Measurements from ENCODE around the gene SELL. TPM values are rescaled to one million over a fixed set of nuclear protein-coding genes. Genes with fewer than 3 reads are reported as not detected.

The SELL gene
- total and polyA plus RNA-seq, 2 of the 4 experiments (the other 2 are of a cell fraction) = not detected

DNA sequence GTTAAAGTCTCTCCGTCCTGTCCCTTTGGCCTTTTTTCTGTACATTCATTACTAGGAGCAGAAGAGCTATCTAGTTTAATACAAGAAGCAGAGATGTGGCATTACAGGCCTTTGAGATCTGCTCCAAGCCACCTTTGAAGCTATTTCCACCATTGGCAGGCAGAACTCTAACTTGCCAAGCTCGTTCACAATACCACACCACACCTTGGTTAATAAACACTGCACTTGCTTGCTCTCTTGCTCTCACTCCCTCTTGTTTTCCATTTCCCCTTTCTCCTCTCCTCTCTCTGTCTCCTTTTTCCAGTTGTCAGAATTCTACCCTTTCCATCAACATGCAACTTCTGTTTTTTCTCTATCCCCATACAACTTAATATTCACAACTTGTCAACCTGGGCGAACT, 15.4 kb upstream of the SELL start:
- Histone ChIP-seq H2AFZ (replicated peaks; ENCODE audit: low read length, poor library complexity) (no peak overlapping the region), H2BK15ac (ENCODE audit: low read depth, low read length) (no peak overlapping the region), H2AK5ac (ENCODE audit: low read depth, low read length) (no peak overlapping the region), H3K4ac (ENCODE audit: low read depth, low read length) (no peak overlapping the region), H3K4me3 (ENCODE audit: insufficient read depth, low read depth, low read length) (no peak overlapping the region), H2AK9ac (replicated peaks; ENCODE audit: low read depth, low read length, poor library complexity) (no peak overlapping the region), H3K4me2 (ENCODE audit: low read depth, low read length) (no peak overlapping the region), H3K23ac (ENCODE audit: low read depth, low read length) (no peak overlapping the region), H3K27ac (ENCODE audit: insufficient read depth, low read length) (no peak overlapping the region), H4K91ac (ENCODE audit: insufficient read depth, low read depth, low read length) (no peak overlapping the region), H2BK20ac (ENCODE audit: low read depth, low read length) (no peak overlapping the region), H3K4me1 (ENCODE audit: control insufficient read depth, insufficient read depth, low read length) (no peaks in the 10 kb centered on the region), H2BK5ac (ENCODE audit: low read depth, low read length, poor library complexity, severe bottlenecking) (no peak overlapping the region), H3K27me3 (ENCODE audit: control insufficient read depth, insufficient read depth, low read length) (peaks cover 2% of the 10 kb centered on the region), H4K8ac (ENCODE audit: low read depth in 2 of 2, low read length in 2 of 2) (no peak overlapping the region), H3K56ac (ENCODE audit: extremely low read depth, insufficient read depth, low read length) (no peak overlapping the region), H3K14ac (replicated peaks; ENCODE audit: low read depth, low read length) (no peak overlapping the region), H3K9me3 (ENCODE audit: control insufficient read depth, insufficient read depth, low read length) (no peaks in the 10 kb centered on the region), H3K79me1 (ENCODE audit: low read depth in 1 of 2, low read length in 2 of 2) (no peaks in the 10 kb centered on the region), H4K5ac (ENCODE audit: low read depth, low read length) (no peak overlapping the region), H3K9ac (ENCODE audit: low read depth, low read length) (no peak overlapping the region), H4K20me1 (ENCODE audit: insufficient read depth, low read length) (no peaks in the 10 kb centered on the region), H3K9me1 (ENCODE audit: insufficient read depth, low read length) (no peaks in the 10 kb centered on the region), H3K18ac (ENCODE audit: low read depth, low read length) (no peak overlapping the region), H2BK120ac (ENCODE audit: low read depth, low read length) (no peak overlapping the region), H3K36me3 (ENCODE audit: control insufficient read depth, insufficient read depth, low read length) (no peaks in the 10 kb centered on the region)
- no TSS peak for BruUV-seq (replicated peaks)
- in situ Hi-C loops (cut with MboI; ENCODE audit: low sequenced_read_pairs) (no loop called here), dilution Hi-C loops (cut with HindIII; ENCODE audit: low sequenced_read_pairs, unreplicated experiment) (no loop called here), intact Hi-C loops (cut with micrococcal nuclease) (no loop called here)
- no peak for ATAC-seq (ENCODE audit: low read depth)
- CTCF ChIA-PET = no interaction called here
- POLR2A ChIA-PET (ENCODE audit: unreplicated experiment) = no interaction called here
- TF ChIP-seq BHLHE40 (IDR thresholded peaks at IDR 0.05; ENCODE audit: low read depth, low read length) (no peak), RCOR1 (IDR thresholded peaks at IDR 0.05; ENCODE audit: insufficient replicate concordance, low read length) (no peak), MAZ (IDR thresholded peaks at IDR 0.05; ENCODE audit: borderline replicate concordance, low read depth, low read length) (no peak), RFX5 (IDR thresholded peaks at IDR 0.05; ENCODE audit: low read depth, low read length) (no peak), MXI1 (IDR thresholded peaks at IDR 0.05; ENCODE audit: borderline replicate concordance, low read depth, low read length) (no peak), NFE2L2 (IDR thresholded peaks at IDR 0.05; ENCODE audit: low read depth, low read length) (no peak), CHD1 (IDR thresholded peaks at IDR 0.05; ENCODE audit: low read depth, low read length) (no peak), POLR2A (IDR thresholded peaks at IDR 0.05; ENCODE audit: low read depth, low read length) (no peak), FOS (IDR thresholded peaks at IDR 0.05; ENCODE audit: low read depth, low read length) (no peak), MAFK (IDR thresholded peaks at IDR 0.05; ENCODE audit: low read depth, low read length) (no peak), SMC3 (IDR thresholded peaks at IDR 0.05; ENCODE audit: low read depth, low read length) (no peak), RAD21 (IDR thresholded peaks at IDR 0.05; ENCODE audit: low read length) (no peak), CEBPB (IDR thresholded peaks at IDR 0.05; ENCODE audit: low read depth, low read length) (no peak)
- TF ChIP-seq, protein P1, sequence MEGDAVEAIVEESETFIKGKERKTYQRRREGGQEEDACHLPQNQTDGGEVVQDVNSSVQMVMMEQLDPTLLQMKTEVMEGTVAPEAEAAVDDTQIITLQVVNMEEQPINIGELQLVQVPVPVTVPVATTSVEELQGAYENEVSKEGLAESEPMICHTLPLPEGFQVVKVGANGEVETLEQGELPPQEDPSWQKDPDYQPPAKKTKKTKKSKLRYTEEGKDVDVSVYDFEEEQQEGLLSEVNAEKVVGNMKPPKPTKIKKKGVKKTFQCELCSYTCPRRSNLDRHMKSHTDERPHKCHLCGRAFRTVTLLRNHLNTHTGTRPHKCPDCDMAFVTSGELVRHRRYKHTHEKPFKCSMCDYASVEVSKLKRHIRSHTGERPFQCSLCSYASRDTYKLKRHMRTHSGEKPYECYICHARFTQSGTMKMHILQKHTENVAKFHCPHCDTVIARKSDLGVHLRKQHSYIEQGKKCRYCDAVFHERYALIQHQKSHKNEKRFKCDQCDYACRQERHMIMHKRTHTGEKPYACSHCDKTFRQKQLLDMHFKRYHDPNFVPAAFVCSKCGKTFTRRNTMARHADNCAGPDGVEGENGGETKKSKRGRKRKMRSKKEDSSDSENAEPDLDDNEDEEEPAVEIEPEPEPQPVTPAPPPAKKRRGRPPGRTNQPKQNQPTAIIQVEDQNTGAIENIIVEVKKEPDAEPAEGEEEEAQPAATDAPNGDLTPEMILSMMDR (conservative IDR thresholded peaks at IDR 0.05; ENCODE audit: low read depth, low read length) = no peak
- TF ChIP-seq, protein P2, sequence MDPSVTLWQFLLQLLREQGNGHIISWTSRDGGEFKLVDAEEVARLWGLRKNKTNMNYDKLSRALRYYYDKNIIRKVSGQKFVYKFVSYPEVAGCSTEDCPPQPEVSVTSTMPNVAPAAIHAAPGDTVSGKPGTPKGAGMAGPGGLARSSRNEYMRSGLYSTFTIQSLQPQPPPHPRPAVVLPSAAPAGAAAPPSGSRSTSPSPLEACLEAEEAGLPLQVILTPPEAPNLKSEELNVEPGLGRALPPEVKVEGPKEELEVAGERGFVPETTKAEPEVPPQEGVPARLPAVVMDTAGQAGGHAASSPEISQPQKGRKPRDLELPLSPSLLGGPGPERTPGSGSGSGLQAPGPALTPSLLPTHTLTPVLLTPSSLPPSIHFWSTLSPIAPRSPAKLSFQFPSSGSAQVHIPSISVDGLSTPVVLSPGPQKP (IDR thresholded peaks at IDR 0.05; ENCODE audit: borderline replicate concordance, low read depth, low read length) = no peak
- TF ChIP-seq, protein P3, sequence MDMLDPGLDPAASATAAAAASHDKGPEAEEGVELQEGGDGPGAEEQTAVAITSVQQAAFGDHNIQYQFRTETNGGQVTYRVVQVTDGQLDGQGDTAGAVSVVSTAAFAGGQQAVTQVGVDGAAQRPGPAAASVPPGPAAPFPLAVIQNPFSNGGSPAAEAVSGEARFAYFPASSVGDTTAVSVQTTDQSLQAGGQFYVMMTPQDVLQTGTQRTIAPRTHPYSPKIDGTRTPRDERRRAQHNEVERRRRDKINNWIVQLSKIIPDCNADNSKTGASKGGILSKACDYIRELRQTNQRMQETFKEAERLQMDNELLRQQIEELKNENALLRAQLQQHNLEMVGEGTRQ (IDR thresholded peaks at IDR 0.05; ENCODE audit: low read depth, low read length) = no peak
- DNase-seq = no peak
- 20% methylated on average over 1 of the region's 3 CpGs; no CpG with 5 or more reads in 1 of the 2 experiments for WGBS, 2 experiments (ENCODE audit: extremely low coverage in 2 of 2, insufficient read length in 1 of 2)

All from IMR-90 (cell line).